ENCODE measurements around the gene SPATA31A6.
A peak's percentile ranks its signal among the peaks of the same experiment; 100 is the strongest.
"Not testable (repeated sequence)": the region's sequence is repeated elsewhere in the genome, so short reads cannot be mapped to it uniquely, and the experiment has no call there.

Gene SPATA31A6

GRCh38 chr9:42183359-42183758 lies at the start of gene SPATA31A6:
Gene SPATA31A6, plus strand, starts transcription at chr9:42183659. Its CDS starts 29 bp downstream, at chr9:42183688.
- H3K4me1 ChIP-seq (ENCODE audit: control insufficient read depth, insufficient read depth, low read length, unreplicated experiment); H3K4me3 ChIP-seq (ENCODE audit: low read depth, low read length); H3K36me3 ChIP-seq (ENCODE audit: insufficient read depth, low read length); H3K79me2 ChIP-seq (ENCODE audit: control insufficient read depth, insufficient read depth, low read length, unreplicated experiment); H2AFZ ChIP-seq (ENCODE audit: low read length, unreplicated experiment); H3K27me3 ChIP-seq (ENCODE audit: insufficient read depth, low read length); H3K27ac ChIP-seq (ENCODE audit: low read depth, low read length): not testable (repeated sequence)

- H3K4me1 ChIP-seq (ENCODE audit: control insufficient read depth, insufficient read depth, low read length, unreplicated experiment); H3K36me3 ChIP-seq (ENCODE audit: insufficient read depth, low read length); H3K27me3 ChIP-seq (ENCODE audit: insufficient read depth, low read length); H3K27ac ChIP-seq (ENCODE audit: low read depth, low read length); H2AFZ ChIP-seq (ENCODE audit: low read length, unreplicated experiment); H3K79me2 ChIP-seq (ENCODE audit: control insufficient read depth, insufficient read depth, low read length, unreplicated experiment); H3K4me3 ChIP-seq (ENCODE audit: low read depth, low read length): not testable (repeated sequence)
Measured at GRCh38 chr9:42160299-42160698, 23.2 kb upstream of the SPATA31A6 start.

DNA sequence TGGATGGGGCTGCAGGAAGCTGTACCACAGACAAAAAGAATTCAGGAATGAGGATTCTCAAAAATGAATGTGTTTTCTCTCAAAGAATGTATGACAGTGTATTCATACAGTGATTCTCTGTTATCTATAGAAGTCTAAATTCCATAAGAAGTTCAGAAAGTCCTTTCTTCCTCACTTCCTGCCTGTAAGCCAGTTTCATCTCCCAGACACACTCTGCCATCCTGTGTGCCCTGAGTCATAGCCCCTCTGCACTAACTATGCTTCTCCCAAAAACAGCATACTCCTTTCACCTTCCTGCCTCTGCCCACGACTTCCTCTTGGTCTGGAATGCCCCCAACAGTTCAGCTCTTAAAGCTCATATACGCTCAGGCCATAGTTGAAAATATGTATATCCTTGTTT lies 36.4 kb downstream of the SPATA31A6 start:
- H3K27ac ChIP-seq (ENCODE audit: low read depth, low read length): peak overlapping the region; percentile 55
- not testable (repeated sequence) for H2AFZ ChIP-seq (ENCODE audit: low read length, unreplicated experiment); H3K4me1 ChIP-seq (ENCODE audit: control insufficient read depth, insufficient read depth, low read length, unreplicated experiment)

DNA sequence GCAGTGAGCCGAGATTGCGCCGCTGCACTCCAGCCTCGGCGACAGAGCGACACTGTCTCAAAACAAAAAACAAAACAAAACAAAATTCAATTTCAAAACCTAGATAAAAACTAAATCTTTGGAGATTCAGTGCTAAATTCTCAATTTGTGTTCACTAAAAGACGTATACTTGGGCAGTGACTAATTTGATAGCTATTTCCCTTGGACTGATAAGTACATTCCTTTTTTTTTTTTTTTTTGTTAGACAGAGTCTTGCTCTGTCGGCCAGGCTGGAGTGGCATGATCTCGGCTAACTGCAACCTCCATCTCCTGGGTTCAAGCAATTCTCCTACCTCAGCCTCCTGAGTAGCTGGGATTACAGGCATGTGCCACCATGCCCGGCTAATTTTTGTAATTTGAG lies 39.8 kb downstream of the SPATA31A6 start:
- not testable (repeated sequence) for H3K27ac ChIP-seq (ENCODE audit: low read depth, low read length); H3K4me3 ChIP-seq (ENCODE audit: low read depth, low read length); H3K27me3 ChIP-seq (ENCODE audit: insufficient read depth, low read length); H3K4me1 ChIP-seq (ENCODE audit: control insufficient read depth, insufficient read depth, low read length, unreplicated experiment); H2AFZ ChIP-seq (ENCODE audit: low read length, unreplicated experiment); H3K36me3 ChIP-seq (ENCODE audit: insufficient read depth, low read length); H3K79me2 ChIP-seq (ENCODE audit: control insufficient read depth, insufficient read depth, low read length, unreplicated experiment)

More for the DNA sequence above, 36.4 kb downstream of the SPATA31A6 start:
- H3K4me3 ChIP-seq (ENCODE audit: low read depth, low read length); H3K36me3 ChIP-seq (ENCODE audit: insufficient read depth, low read length); H3K79me2 ChIP-seq (ENCODE audit: control insufficient read depth, insufficient read depth, low read length, unreplicated experiment); H3K27me3 ChIP-seq (ENCODE audit: insufficient read depth, low read length): not testable (repeated sequence)

DNA sequence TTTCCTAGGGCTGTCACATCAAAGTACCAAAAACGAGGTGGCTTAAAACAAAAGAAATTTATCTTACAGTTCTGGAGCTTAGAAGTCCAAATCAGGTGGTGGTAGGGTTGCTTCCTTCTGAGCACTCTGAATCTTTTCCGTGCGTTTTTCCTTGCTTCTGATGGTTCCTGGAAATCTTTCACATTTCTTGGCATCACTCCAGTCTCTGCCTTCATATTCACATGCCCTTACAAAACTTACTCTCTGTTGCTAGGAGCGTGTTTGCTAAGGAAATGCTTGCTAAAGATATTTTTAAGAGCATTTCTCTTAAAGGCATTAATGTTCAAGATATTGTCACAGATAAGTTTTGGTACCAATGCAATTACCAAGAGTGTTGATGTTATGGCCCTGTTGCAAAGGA lies 49.6 kb downstream of the SPATA31A6 start:
- not testable (repeated sequence) for H3K27me3 ChIP-seq (ENCODE audit: insufficient read depth, low read length); H2AFZ ChIP-seq (ENCODE audit: low read length, unreplicated experiment); H3K4me3 ChIP-seq (ENCODE audit: low read depth, low read length); H3K79me2 ChIP-seq (ENCODE audit: control insufficient read depth, insufficient read depth, low read length, unreplicated experiment); H3K4me1 ChIP-seq (ENCODE audit: control insufficient read depth, insufficient read depth, low read length, unreplicated experiment); H3K36me3 ChIP-seq (ENCODE audit: insufficient read depth, low read length); H3K27ac ChIP-seq (ENCODE audit: low read depth, low read length)

DNA sequence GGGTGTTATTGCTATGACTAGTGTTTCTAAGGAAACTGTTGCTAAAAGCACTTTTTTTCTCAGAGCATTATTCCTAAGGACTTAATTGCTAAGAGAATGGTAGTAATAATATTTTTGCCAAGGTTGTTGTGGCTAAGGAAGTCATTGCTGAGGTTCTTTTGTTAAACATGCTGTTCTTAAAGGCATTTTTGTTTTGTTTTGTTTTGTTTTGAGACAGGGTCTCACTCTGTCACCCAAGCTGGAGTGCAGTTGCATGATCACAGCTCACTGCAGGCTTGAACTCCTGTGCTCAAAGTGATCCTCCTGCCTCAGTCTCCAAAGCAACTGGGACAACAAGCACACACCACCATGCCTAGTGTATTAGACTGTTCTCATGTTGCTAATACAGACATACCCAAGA lies 51.2 kb downstream of the SPATA31A6 start:
- H3K27me3 ChIP-seq (ENCODE audit: insufficient read depth, low read length); H3K27ac ChIP-seq (ENCODE audit: low read depth, low read length); H2AFZ ChIP-seq (ENCODE audit: low read length, unreplicated experiment); H3K4me1 ChIP-seq (ENCODE audit: control insufficient read depth, insufficient read depth, low read length, unreplicated experiment); H3K4me3 ChIP-seq (ENCODE audit: low read depth, low read length); H3K79me2 ChIP-seq (ENCODE audit: control insufficient read depth, insufficient read depth, low read length, unreplicated experiment); H3K36me3 ChIP-seq (ENCODE audit: insufficient read depth, low read length): not testable (repeated sequence)

DNA sequence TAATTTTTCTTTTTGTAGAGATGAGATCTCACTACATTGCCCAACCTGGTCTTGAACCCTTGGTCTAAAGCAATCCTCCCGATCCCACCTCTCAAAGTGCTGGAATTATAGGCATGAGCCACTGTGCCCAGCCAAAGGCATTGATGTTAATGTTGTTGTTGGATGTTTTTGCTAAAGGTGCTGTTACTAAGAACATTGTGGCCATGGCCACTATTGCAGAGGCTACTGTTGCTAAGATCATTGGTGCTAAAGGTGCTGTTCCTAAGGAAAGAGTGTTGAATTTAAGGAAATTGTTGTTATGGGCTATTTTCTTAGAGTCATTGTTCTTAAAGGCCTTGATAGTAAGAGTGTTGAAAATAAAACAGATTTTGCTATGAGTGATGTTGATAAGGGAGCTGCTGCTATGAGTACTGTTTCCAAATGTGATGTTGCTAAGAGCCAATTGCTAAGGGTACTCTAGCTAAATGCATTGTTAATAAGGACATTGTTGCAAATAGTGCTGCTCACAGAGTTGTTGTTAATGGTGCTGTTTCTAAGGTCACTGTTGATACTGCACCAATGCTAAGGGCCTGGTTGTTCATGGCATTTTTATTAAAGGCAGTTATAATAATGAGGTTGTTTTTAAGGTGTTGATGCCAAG lies 52.0 kb downstream of the SPATA31A6 start:
- peaks cover 12% of the 10 kb centered on the region for H3K4me1 ChIP-seq (ENCODE audit: control insufficient read depth, insufficient read depth, low read length, unreplicated experiment)
- not testable (repeated sequence) for H2AFZ ChIP-seq (ENCODE audit: low read length, unreplicated experiment); H3K4me3 ChIP-seq (ENCODE audit: low read depth, low read length); H3K27ac ChIP-seq (ENCODE audit: low read depth, low read length); H3K79me2 ChIP-seq (ENCODE audit: control insufficient read depth, insufficient read depth, low read length, unreplicated experiment); H3K27me3 ChIP-seq (ENCODE audit: insufficient read depth, low read length); H3K36me3 ChIP-seq (ENCODE audit: insufficient read depth, low read length)

DNA sequence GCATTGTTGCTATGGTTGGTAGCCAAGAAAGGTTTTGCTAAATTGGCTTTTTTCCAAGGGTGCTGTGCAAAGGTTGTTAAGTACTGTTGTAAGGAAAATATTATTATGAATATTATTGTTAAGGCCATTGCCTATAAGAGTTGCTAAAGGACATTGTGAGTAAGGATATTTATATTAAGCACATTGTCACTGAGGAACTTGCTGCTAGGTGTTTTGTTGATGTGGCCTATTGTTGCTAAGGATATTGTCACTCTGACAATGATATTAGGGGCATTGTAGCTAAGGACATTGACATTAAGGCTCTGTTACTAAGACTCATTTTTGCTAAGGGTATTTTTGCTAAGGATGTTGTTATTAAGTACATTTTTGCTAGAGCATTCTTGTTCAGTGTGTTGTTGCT lies 52.6 kb downstream of the SPATA31A6 start:
- H2AFZ ChIP-seq (ENCODE audit: low read length, unreplicated experiment); H3K27me3 ChIP-seq (ENCODE audit: insufficient read depth, low read length); H3K27ac ChIP-seq (ENCODE audit: low read depth, low read length); H3K4me3 ChIP-seq (ENCODE audit: low read depth, low read length); H3K36me3 ChIP-seq (ENCODE audit: insufficient read depth, low read length); H3K79me2 ChIP-seq (ENCODE audit: control insufficient read depth, insufficient read depth, low read length, unreplicated experiment): not testable (repeated sequence)
- H3K4me1 ChIP-seq (ENCODE audit: control insufficient read depth, insufficient read depth, low read length, unreplicated experiment): peaks cover 16% of the 10 kb centered on the region

DNA sequence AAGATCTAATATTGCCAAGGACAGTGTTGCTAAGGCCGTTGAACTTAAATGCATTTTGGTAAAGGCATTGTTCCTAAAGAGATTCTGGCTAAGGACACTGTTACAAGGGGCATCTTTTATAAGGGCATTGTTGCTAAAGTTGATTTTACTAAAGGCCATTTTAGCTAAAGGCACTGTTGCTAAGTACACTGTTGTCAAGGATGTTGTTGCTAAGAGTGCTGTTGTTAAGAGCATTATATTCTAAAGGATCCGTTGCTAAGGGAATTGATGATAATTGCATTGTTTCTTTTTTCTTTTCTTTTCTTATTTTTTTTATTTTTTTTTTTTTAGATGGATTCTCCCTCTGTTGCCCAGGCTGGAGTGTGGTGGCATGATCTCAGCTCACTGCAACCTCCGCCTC lies 53.9 kb downstream of the SPATA31A6 start:
- H3K27ac ChIP-seq (ENCODE audit: low read depth, low read length); H3K79me2 ChIP-seq (ENCODE audit: control insufficient read depth, insufficient read depth, low read length, unreplicated experiment); H3K4me3 ChIP-seq (ENCODE audit: low read depth, low read length); H3K36me3 ChIP-seq (ENCODE audit: insufficient read depth, low read length); H2AFZ ChIP-seq (ENCODE audit: low read length, unreplicated experiment); H3K27me3 ChIP-seq (ENCODE audit: insufficient read depth, low read length): not testable (repeated sequence)
- peaks cover 16% of the 10 kb centered on the region for H3K4me1 ChIP-seq (ENCODE audit: control insufficient read depth, insufficient read depth, low read length, unreplicated experiment)

GRCh38 chr9:42238862-42239261 lies 55.4 kb downstream of the SPATA31A6 start:
- H3K4me3 ChIP-seq (ENCODE audit: low read depth, low read length); H3K36me3 ChIP-seq (ENCODE audit: insufficient read depth, low read length); H3K79me2 ChIP-seq (ENCODE audit: control insufficient read depth, insufficient read depth, low read length, unreplicated experiment); H2AFZ ChIP-seq (ENCODE audit: low read length, unreplicated experiment); H3K27ac ChIP-seq (ENCODE audit: low read depth, low read length); H3K27me3 ChIP-seq (ENCODE audit: insufficient read depth, low read length): not testable (repeated sequence)
- H3K4me1 ChIP-seq (ENCODE audit: control insufficient read depth, insufficient read depth, low read length, unreplicated experiment): peaks cover 23% of the 10 kb centered on the region

Measured in ACC112 (cell line).